Right ventricle myocardium superior (tissue), 1 donor: Measurements from ENCODE around the gene WTAP. TPM values are rescaled to one million over a fixed set of nuclear protein-coding genes. Genes with fewer than 3 reads are reported as not detected.
"Not testable (repeated sequence)": the region's sequence is repeated elsewhere in the genome, so short reads cannot be mapped to it uniquely, and the experiment has no call there.

ENCODE experiments used
- ATAC-seq: fragments of 200-7000 bp; cut with Tn5 transposase; one replicate; pipeline ENCODE4 v1.9.1; 2020; ENCODE audit warnings: mild to moderate bottlenecking; ENCODE audit not compliant: poor library complexity
- DNase-seq: peaks from one replicate; pipeline ENCODE4 v3.0.0-alpha.2; 2020
- intact Hi-C: fragments of 100-400 bp; cut with DNase I; formaldehyde crosslinking; loops from one replicate; pipeline ENCODE4 v1.11.2; 2022
- long read RNA-seq: library from polyadenylated mRNA; unstranded; transcript quantifications from one replicate; pipeline ENCODE4 v2.0.0, GENCODE V29; 2021
- total RNA-seq: library from RNA; stranded (reverse); fragmentation: NEBNext Ultra II Directional; extraction: Animal tissue kit (Norgen Biotek cat#: 25700); gene quantifications from one replicate; pipeline ENCODE4 v1.2.1, GENCODE V29; 2021
- donor health status: DM: no; HTN: yes; CAD: no; lungs with severe emphysema.

WTAP gene
- total RNA-seq = 40.1 TPM
- long read RNA-seq, transcript WTAP-201 (6 exons, 1,622 nt) = major isoform, 9 of 33 reads
- long read RNA-seq, partial matches to known transcripts = 15 of 33 reads
- long read RNA-seq, other reads (novel, unspliced or antisense) = 1 of 33 reads

DNA sequence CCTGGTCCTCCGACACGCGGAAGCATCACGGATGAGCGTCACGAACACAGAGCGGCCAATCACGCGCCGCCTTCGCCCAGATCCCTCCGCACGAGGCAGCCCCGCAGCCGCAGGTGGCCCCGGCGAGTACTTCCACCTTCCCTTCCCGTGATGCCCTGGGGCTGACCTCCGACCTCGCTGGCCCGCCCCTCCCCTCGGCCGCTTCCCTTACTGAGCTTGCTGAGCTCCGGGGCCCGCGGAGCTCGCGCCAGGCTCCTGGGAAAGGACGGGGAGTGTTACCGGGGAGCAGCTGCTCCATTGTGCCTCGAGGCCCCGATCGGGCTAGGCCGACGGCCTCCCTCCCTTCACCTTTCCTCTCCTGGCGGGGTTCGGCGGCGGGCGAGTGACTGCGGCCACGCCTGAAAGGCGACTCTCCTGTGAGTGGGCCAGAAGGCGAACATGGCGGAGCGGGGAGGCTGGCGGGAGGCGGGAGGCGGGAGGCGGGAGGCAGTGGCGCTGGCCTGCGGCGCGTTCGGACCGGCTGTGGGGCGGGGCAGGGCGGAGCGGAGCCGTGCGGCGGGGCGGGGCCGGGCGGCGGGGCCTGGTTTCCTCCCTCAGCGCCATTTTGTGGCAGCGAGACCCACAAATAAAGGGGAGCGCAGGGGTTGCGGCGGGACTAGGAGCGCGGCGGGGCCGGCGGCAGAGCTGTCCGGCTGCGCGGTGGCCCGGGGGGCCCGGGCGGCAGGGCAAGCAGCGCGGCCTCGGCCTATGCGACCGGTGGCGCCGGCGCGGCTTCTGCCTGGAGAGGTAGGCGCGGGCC lies at the start of gene WTAP:
Gene WTAP (plus strand): TSS at position 589 of the 799 bp plus-strand sequence. CDS start 8,760 bp downstream, outside the sequence.
- DNase-seq (peak; percentile 96), ATAC-seq (peak; percentile 96)
- intact Hi-C loops = loop anchor here (5.0 kb wide), 1 partner anchor 35 kb away; the partner anchor contains the start of gene SOD2

DNA sequence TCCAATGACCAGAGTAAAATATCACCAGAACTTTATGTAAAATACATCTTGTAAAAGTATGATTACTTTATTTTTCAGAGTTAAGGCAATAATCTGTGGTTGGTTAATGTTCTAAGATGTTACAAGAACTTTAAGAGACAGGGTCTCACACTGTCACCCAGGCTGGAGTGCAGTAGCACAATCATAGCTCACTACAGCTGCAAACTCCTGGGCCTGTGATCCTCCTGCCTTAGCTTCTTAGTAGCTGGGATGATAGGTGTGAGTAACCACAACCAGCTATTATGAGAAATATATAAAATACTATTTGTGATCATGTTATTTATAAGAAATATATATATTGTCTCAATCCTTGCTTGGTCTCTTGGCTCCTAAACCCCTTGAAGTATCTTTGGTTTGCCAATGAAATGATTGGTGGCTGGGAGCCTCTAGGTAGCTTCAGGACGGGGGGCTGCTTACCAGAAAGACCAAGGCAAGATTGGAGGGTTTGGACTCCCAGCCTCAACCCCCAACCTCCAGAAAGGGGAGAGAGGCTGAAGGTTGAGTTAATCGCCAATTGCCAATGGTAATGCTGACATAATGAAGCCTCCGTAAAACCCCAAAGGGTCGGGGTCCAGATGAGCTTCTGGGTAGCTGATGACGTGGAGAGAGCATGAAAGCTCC lies 49.7 kb upstream of the WTAP start:
- ATAC-seq = no peak
- no peak for DNase-seq
- intact Hi-C loops = no loop called here

DNA sequence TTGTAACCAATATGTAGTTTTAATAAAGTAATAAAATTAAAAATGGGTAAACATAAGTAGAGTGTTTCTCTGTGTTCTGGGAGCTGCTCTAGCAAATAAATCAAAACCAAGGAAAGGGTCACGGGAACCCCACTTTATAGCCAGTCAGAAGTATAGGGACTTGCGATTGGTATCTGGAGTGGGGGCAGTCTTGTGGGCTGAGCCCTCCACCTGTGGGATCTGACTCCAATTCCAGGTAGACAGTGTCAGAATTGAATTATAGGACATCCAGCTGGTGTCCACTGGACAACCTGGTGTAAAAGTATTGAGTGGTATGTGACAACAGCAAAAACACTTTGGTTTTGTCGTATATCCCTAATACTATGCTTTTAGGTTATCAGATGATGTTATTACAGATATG lies 48.7 kb upstream of the WTAP start:
- ATAC-seq = peak; percentile 25
- intact Hi-C loops = no loop called here
- no peak for DNase-seq

DNA sequence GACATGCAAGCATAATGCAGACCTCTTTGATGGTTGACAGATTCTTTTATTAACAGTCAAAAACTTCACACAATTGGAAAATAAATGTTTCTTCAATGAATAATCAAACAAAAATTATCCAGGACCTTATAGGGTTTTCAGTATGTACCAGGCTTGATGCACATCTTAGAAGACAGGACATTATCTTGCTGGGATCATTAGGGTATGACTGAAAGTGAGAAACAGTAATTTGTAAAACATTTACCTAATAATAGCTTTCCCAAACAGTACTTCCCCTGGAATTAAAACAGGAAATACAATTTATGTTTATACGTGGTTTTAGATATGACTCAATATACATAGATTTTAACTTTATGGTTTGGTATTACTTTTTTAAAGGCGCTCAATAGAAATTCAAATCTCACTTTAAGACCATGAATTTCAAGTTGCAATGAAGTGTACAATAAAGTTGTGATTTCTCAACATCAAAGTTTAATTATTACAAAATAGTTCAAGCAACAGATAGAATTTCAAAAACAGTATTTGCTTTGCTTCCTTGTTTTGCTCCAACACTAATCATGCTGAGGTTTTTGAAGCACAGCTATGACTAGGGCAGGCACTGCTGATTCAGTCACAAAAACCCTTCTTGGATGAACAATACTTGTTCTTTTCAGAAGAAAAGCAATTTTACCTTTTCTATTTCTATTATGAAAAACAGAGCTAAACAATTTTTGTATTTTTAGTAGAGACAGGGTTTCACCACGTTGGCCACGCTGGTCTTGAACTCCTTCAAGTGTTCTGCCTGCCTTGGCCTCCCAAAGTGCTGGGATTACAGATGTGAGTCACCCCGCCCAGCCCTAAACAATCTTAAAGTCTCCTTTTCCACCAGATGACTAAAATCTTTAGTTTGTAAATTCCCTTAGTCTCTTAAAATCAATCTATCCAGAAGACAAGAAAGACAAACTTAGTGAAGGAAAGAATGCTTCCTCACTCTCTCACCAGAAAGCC lies 47.9 kb upstream of the WTAP start:
- no peak for ATAC-seq
- intact Hi-C loops = no loop called here
- DNase-seq = no peak

DNA sequence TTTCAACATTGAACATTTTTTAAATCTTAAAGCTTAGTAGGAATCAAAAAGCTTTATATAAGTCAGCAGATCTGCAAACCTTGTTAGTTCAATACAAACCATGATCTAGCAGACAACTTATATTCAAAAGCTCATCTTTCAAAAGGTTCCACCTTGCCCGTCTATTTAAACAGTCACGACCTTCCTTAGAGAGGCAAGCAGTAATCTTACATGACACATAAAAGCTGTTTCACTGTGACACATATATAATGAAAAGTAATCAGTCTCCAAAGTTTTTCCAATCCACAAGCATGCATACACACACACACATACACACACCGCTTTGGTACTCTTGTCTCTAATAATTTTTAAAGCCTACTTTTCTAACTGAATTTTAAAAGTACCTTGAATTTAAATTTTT lies 47.2 kb upstream of the WTAP start:
- DNase-seq (no peak), ATAC-seq (no peak)
- intact Hi-C loops = no loop called here

DNA sequence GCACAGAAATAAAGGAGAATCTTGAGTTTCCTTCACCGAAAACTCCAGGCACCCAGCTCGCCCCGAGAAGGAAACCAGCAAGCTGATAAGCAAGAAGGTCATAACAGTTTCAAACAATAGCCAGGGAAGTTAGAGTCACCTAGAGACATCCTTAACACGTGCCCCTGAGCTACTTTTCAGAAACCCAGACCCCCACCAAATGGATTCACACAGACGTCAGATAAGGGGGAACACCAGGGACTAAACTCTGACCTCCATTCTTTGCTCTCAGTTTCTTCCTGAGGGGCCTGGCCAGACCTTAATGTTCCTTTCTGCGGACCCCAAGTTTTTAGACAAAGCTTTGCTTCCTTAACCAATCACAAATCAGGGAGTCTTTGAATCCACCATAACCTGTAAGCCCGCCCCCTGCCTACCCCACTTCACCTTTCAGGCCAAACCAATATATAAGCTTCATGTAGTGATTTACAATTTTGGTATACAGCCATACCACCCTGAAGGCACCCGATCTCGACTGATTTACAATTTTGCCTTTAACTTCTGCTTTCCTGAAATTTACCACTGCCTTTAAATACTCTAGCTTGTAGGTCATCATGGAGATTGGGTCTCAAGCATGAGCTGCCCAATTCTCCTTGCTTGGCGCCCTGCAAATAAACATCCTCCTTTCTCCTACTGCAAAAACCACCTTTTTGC lies 46.0 kb upstream of the WTAP start:
- ATAC-seq (no peak), DNase-seq (no peak)
- intact Hi-C loops = no loop called here

DNA sequence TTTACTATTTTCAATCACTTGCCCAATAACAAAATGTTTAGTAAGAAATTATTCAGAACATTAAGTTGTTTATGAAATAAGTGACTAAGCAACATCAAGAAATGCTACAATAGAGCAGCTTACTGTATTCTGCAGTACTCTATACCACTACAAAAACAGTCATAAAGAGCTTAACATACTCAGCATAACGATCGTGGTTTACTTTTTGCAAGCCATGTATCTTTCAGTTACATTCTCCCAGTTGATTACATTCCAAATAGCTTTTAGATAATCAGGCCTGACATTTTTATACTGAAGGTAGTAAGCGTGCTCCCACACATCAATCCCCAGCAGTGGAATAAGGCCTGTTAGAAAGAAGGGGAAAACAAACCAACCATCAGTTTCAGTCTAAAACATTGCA lies 45.0 kb upstream of the WTAP start:
- DNase-seq (no peak), ATAC-seq (no peak)
- intact Hi-C loops = no loop called here

DNA sequence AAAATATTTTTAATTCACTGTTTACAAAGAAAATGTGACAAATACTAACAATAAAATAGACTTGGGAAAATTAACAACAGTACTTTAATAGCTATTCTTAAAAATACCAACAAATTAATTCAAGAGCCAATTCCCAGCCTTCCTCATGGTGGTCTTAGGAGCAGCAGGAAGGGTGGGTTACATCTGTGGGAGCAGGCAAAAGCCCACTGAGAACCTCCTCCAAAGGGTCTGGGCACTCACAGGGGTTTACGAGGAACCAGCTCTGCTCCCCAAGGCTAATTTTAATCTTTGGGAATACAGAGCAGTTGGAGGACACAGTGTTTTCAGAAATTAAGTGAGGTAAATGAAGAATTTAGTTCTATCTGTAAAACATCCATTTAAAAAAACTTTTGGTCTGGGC lies 44.5 kb upstream of the WTAP start:
- no peak for ATAC-seq
- no peak for DNase-seq
- intact Hi-C loops = no loop called here

DNA sequence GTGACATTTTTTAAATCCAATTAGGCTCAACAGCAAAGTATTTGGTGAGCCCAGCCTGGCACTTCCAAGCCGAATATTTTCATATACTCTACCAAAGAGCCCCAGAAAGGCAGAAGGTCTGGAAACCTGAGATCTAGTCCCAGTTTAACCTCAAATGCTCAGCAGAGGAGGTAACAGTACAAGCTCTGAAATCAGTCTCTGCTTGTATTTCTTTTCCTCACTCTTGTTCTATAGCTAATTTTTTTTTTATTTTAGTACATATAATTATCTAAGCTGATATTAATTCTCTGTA lies 43.3 kb upstream of the WTAP start:
- intact Hi-C loops = no loop called here

DNA sequence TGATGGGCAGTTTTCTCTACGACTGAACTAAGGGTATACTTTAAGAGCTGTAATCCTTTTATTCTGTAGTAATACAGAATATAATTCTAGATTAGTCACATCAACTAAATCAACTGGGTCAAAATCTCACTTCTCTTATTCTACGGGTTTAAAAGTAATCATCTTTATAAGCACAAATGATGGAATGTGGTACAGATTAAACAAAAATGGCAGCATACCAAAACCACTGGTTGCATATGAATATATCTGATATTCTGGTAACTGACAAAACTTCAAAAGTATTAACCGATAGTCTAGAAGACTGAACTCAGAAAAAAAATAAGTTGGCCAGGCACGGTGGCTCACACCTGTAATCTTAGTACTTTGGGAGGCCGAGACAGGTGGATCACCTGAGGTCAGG lies 41.3 kb upstream of the WTAP start:
- intact Hi-C loops = no loop called here
- no peak for ATAC-seq
- no peak for DNase-seq

More for the DNA sequence above, 43.3 kb upstream of the WTAP start:
- ATAC-seq (no peak), DNase-seq (no peak)

DNA sequence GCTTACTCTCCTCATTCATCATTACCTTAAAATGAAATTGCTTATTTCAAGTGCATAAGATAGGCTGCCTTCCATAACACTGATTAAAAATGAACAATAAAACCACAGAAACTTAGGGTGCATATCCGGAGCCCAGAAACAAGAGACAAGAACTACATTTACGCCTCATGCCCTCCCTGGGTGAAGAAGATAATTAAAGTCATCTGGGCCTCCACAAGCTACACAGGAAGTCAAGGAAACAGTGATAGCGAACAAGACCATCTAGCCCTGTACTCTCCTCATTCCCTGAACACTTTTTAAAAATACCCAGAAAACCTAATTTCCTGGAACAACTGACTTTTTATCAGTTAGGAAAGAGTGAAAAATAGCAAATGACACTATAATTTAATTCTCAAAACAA lies 40.6 kb upstream of the WTAP start:
- no peak for DNase-seq
- ATAC-seq = no peak
- intact Hi-C loops = no loop called here

DNA sequence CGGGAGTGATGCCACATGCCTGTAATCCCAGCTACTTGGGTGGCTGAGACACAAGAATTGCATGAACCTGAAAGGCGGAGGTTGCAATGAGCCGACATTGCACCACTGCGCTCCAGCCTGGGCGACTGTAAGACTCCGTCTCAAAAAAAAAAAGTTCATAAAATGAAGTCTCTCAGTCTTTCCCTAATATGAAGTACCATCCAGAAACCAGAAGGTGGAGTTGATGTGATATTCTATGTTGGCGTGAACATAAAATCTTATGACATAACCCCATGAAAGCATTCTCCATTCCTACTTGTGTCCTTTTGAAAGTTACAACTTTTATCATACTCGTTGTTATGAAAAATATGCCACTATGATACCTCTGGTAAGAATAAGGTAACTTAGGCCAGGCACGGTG lies 40.0 kb upstream of the WTAP start:
- DNase-seq (no peak), ATAC-seq (no peak)
- intact Hi-C loops = no loop called here

DNA sequence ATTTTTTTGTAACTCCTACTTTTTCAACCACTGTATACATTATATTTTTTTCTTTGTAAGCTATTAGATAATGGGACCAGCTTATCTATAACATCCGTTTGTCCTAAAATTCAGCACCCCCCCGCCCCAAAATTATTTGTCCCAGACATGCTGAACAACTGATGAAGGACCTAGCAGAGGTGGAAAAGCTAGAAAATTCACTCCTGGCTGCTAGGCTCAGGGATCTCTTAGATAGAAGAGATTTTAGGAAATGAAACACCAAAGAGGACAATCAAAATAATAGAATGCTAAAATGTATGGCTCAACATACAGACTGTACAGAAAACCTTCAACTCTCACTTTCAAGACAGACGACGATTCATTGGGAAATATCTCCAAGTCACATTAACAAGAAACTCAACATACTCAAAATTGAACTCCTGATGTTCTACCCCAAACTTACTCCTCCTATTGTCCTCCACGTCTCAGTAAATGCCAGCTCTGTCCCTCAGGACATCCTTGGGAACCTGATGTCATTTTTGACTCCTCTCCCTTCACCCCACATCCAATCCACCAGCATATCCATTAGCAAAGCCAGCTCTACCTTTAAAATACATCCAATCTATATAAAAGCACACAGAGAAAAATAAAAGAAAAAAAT lies 38.9 kb upstream of the WTAP start:
- no peak for ATAC-seq
- intact Hi-C loops = no loop called here
- DNase-seq = no peak

DNA sequence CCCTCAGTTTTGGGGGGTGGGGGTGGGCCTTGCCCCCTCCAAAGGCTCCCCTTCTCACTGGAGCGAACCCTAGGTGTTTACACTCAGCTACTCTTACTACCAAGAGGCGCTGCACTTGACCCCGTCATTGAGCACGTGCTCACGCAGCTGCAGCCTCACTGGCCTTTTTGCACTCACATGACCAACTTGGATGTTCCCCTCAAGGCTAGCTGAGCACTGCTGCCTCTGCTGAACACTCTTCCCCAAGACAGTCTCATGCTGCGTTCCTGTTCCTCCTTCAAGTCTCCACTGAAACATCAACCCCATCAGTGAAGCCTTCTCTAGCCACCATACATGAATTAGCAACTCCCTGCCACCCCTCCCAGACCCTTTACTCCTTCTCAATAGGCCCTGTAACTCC lies 38.3 kb upstream of the WTAP start:
- intact Hi-C loops = no loop called here
- no peak for DNase-seq

DNA sequence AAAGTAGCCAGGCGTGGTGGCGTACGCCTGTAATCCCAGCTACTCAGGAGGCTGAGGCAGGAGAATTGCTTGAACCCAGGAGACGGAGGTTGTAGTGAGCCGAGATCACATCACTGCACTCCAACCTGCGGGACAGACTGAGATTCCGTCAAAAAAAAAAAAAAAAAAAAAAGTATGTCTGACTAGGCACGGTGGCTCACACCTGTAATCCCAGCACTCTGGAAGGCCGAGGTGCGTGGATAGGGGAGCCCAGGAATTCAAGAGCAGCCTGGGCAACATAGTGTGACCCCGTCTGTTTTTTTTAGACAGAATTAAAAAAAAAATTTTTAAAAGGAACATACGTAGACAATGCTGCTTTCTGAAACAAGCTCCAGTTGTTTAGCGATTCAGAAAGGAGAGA lies 37.2 kb upstream of the WTAP start:
- intact Hi-C loops = loop anchor here (5.0 kb wide), 2 partner anchors 37 to 72 kb away; partner anchors contain the start of genes ACAT2 and WTAP
- not testable (repeated sequence) for DNase-seq, ATAC-seq

More for the DNA sequence above, 38.3 kb upstream of the WTAP start:
- ATAC-seq = no peak

DNA sequence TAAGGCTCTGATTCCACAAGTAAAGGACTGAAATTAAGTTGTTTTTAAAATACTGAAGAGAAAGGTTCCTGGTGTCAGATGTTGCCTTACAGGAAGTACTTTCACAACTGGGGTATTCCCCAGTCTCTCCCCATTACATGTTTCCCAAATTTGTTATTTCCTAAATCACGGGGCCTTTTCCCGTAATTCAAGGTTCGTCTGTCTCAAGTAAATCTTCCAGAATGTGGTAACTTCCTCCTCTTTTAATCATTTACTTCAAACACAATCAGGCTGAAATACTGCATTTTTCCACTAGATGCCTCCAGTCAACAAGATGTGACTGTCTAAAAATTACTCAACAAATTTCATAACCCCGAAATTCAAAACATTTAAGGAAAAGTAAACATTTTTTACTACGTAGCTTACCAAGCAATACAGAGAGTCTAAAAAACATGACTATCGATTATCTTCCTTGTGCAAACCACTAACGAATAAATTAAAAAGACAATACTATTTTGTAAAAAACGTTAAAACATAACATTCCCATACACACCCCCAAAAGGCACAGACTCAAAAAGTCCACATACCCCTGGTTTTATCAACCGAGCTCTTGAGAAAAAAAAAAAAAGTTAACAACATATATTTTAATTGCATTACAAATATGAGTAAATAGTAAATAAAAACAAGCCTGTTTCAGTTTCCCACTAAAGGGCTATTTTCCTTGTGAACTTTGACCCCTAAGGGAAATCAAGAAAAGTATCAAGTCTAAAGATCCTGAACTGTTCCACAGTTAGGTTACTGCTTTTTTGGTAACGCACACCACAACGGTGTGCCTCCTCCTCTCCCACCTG lies 36.0 kb upstream of the WTAP start:
- intact Hi-C loops = loop anchor here (5.0 kb wide), 2 partner anchors 36 to 71 kb away; partner anchors contain the start of genes ACAT2 and WTAP
- ATAC-seq = no peak
- DNase-seq = no peak

DNA sequence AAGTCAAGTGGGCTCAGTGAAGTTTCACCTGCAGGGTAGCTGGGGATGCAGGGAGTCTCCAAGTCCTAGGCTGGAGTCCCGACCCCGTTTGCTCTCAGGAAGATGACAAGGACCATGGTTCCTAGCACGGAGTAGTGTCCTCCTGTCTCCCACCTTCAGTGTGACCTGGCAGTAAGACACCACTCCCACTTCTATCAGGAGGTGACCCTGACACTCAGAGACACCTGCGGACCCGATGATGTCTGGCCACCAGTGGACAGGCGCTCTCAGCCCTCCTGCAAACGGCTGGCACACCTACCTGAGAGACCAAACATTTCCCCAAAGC lies 35.4 kb upstream of the WTAP start:
- ATAC-seq (no peak), DNase-seq (no peak)
- intact Hi-C loops = loop anchor here (2.0 to 5.0 kb wide), 3 partner anchors 35 to 99 kb away; partner anchors contain the start of genes ACAT2, MRPL18 and WTAP
